ENCODE results near the gene PPM1H. TPM values are rescaled to one million over a fixed set of nuclear protein-coding genes. Genes with fewer than 3 reads are reported as not detected.

PPM1H gene
- total RNA-seq, 6 experiments from 2014 or later, result 7.0 to 20.9 (median 8.4) TPM

DNA sequence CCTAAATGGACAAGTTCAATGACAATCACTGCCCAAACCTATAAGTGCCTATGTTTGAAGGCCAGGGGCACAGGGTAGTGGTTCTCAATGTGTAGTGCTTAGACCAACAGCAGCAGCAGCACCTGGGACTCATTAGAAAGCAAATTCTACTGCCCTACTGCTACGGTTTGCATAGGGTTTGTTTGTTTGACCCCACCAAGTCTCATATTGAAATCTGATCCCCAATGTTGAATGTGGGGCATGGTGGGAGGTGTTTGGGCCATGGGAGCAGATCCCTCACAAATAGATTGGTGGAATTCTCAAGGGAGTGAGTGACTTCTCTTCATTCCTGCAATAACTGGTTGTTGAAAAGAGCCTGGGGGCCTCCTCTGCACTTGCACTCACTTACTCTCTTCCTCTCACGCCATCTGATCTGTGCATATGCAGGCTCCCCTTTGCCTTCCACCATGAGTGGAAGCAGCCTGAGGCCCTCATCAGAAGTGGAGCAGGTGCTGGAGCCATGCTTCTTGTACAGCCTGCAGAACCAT is 39.5 kb downstream of the PPM1H start:
- no peak for TF ChIP-seq CTCF (IDR thresholded peaks at IDR 0.05)
- H3K4me1 Mint-ChIP-seq (ENCODE audit: low read depth), result peaks cover 38% of the 10 kb centered on the region

DNA sequence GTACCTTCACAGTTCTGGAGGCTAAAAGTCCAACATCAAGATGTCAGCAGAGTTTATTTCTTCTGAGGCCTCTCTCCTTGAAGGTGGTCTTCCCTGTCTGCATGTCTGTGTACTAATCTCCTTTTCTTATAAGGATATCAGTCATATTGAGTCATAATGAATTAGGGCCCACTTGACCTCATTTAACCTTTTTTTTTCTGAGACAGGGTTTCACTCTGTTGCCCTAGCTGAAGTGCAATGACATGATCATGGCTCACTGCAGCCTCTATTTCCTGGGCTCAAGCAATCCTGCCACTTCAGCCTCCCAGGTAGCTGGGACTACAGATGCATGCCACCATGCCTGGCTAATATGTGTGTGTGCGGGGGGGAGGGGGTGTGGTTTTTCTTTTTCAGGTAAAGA is 41.7 kb downstream of the PPM1H start:
- Mint-ChIP-seq H3K4me3 (no peak overlapping the region), H3K27me3 (ENCODE audit: insufficient read depth) (no peaks in the 10 kb centered on the region; the same call in none of the 2 replicates), H3K36me3 (ENCODE audit: low read depth) (no peaks in the 10 kb centered on the region; the same call in 1 of the 2 replicates), H3K27ac (no peak overlapping the region), H3K4me1 (ENCODE audit: low read depth) (peaks cover 31% of the 10 kb centered on the region), H3K9me3 (no peaks in the 10 kb centered on the region)
- no peak for TF ChIP-seq CTCF (IDR thresholded peaks at IDR 0.05)
- no peak for DNase-seq

More for the DNA sequence above, 39.5 kb downstream of the PPM1H start:
- Mint-ChIP-seq H3K36me3 (ENCODE audit: low read depth) (no peaks in the 10 kb centered on the region), H3K9me3 (no peaks in the 10 kb centered on the region), H3K4me3 (no peak overlapping the region), H3K27me3 (ENCODE audit: insufficient read depth) (no peaks in the 10 kb centered on the region; the same call in 1 of the 2 replicates), H3K27ac (no peak overlapping the region)
- DNase-seq, result no peak

- peaks cover 7% of the 10 kb centered on the region; the same call in 1 of the 2 replicates for H3K36me3 Mint-ChIP-seq (ENCODE audit: low read depth)
- no peak for TF ChIP-seq CTCF (IDR thresholded peaks at IDR 0.05)
- 0 out of 2 replicates have a peak overlapping the region, but pooled peaks have one; percentile 10 for H3K27ac Mint-ChIP-seq
- no peak for DNase-seq
- H3K4me3 Mint-ChIP-seq, result no peak overlapping the region
- H3K27me3 Mint-ChIP-seq (ENCODE audit: insufficient read depth), result no peaks in the 10 kb centered on the region; the same call in none of the 2 replicates
- no peaks in the 10 kb centered on the region for H3K9me3 Mint-ChIP-seq
- peaks cover 22% of the 10 kb centered on the region for H3K4me1 Mint-ChIP-seq (ENCODE audit: low read depth)
Observed at GRCh38 chr12:62891805-62892549, 43.0 kb downstream of the PPM1H start.

DNA sequence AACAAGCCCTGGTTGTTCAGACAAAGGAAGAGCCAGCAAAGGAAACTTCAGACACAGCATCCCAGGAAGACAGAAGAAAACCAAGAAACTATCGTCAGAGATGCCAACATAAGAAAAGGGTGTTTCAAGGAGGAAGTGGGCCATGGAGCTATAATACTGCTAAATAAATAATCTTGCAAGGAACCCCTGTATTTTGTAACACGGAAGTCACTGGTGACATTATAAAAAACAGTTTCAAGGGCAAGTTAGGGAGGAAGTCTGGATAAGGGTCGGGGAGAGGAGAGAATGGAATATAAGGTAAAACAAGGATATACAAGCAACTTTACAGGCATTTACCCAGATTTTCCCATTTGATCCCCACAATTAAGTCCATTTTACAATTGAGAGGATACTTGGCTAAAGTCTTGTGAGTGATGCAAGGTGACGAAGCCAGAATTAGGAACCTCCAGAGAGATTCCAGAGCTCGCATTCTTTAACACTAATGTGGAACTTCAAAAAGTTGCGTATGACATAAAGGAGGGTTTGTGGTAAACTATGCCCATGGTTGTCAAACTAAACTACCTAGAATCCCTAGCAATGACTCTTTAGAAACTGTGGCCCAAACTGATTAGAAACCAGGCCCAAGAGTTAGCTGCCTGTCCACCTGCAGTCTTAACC is 46.4 kb downstream of the PPM1H start:
- DNase-seq, result no peak
- H3K27ac Mint-ChIP-seq, result no peak overlapping the region
- no peak overlapping the region for H3K4me3 Mint-ChIP-seq
- peaks cover 29% of the 10 kb centered on the region for H3K4me1 Mint-ChIP-seq (ENCODE audit: low read depth)
- TF ChIP-seq CTCF (IDR thresholded peaks at IDR 0.05), result no peak
- no peaks in the 10 kb centered on the region for H3K9me3 Mint-ChIP-seq
- no peaks in the 10 kb centered on the region; the same call in 1 of the 2 replicates for H3K27me3 Mint-ChIP-seq (ENCODE audit: insufficient read depth)
- H3K36me3 Mint-ChIP-seq (ENCODE audit: low read depth), result peaks cover 10% of the 10 kb centered on the region; the same call in 1 of the 2 replicates

GRCh38 chr12:62886796-62887195 is 48.2 kb downstream of the PPM1H start:
- H3K36me3 Mint-ChIP-seq (ENCODE audit: low read depth), result peaks cover 10% of the 10 kb centered on the region; the same call in 1 of the 2 replicates
- H3K27me3 Mint-ChIP-seq (ENCODE audit: insufficient read depth), result no peaks in the 10 kb centered on the region; the same call in 1 of the 2 replicates
- TF ChIP-seq CTCF (IDR thresholded peaks at IDR 0.05), result no peak
- no peaks in the 10 kb centered on the region for H3K9me3 Mint-ChIP-seq
- peaks cover 19% of the 10 kb centered on the region for H3K4me1 Mint-ChIP-seq (ENCODE audit: low read depth)
- no peak overlapping the region for H3K4me3 Mint-ChIP-seq
- no peak overlapping the region for H3K27ac Mint-ChIP-seq
- DNase-seq, result no peak

All from HFFc6 (cell line).